ENCODE measurements around the gene RSRC1.
"Not testable (repeated sequence)": the region's sequence is repeated elsewhere in the genome, so short reads cannot be mapped to it uniquely, and the experiment has no call there.

The RSRC1 gene

GRCh38 chr3:158404131-158404718 is 294.3 kb downstream of the RSRC1 start:
- no peak for DNase-seq (ENCODE audit: low read depth)

GRCh38 chr3:158405507-158405906 is 295.6 kb downstream of the RSRC1 start:
- DNase-seq (ENCODE audit: low read depth) = no peak

GRCh38 chr3:158407844-158408517 is 298.1 kb downstream of the RSRC1 start:
- no peak for DNase-seq (ENCODE audit: low read depth)

- not testable (repeated sequence) for DNase-seq (ENCODE audit: low read depth)
These were observed 298.6 kb downstream of the RSRC1 start for GRCh38 chr3:158408518-158408897.

GRCh38 chr3:158418035-158418434 is 308.1 kb downstream of the RSRC1 start:
- no peak for DNase-seq (ENCODE audit: low read depth)

- no peak for DNase-seq (ENCODE audit: low read depth)
These were observed 310.1 kb downstream of the RSRC1 start for GRCh38 chr3:158419820-158420653.

GRCh38 chr3:158420654-158421396 is 310.9 kb downstream of the RSRC1 start:
- DNase-seq (ENCODE audit: low read depth) = no peak

- DNase-seq (ENCODE audit: low read depth) = no peak
These were observed 320.6 kb downstream of the RSRC1 start for GRCh38 chr3:158430448-158430847.

DNA sequence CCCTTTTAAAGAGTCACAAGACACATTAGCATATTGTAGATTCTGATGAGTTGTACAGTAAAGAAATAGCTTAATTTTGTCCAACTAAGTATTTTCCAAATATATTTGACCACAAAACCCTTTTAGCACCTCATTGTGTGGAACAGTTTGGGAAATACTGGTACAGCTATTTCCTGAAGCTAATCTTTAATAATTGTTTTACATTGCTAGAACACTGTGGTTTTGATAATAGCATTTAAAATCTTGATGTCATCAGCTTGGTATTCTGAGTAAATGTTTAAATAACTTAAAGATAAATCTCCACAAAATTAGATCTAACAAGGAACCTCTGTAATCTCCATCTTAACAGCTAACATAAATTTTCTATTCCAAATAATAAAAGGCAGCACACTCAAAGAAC is 321.1 kb downstream of the RSRC1 start:
- DNase-seq (ENCODE audit: low read depth) = no peak

DNA sequence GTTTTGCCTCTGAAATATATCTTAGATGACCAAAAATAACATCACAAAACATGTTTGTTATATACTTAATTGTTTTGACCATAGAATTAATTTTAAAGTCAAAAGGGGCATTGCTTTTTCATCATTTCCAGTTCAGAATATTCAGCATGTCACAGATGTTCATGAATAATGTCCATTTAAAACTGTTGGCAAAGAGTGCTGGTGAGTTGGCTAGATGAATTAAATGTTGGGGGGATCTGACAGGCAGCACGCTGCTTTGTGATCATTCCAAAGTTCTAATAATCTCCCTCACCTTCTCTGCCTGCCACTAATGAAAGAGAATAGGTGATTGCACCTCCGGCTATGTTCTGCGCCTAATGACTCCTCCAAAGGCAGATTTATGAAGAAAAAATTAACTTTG is 321.9 kb downstream of the RSRC1 start:
- no peak for DNase-seq (ENCODE audit: low read depth)

DNA sequence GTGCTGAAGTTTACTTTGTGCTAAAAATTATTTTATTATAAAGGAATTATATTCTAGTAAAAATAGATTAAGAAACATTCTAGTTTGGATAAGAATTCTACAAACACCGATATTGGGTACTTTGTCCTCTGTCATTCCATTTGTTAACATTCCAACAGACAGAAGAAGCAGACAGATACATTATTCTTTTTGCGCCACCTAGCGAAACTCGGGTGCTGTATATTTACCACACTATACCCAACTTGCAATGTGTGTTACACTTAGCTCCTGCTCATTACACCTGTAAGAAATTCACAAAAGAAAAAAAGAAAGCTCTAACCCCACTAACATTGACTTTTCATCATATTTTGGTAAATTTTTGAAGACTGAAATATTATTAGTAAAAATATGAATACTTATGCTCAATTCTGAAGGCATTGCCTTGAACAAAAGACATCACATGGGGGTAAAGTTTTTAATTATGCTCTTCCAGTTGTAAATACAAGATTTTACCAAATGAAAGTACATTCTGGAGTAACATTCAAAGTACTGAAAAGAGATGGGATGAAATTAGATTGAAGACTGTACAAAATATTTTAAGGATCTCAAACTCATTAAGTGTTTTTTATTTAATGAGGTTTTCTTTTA is 324.6 kb downstream of the RSRC1 start:
- DNase-seq (ENCODE audit: low read depth) = peak; percentile 3

DNA sequence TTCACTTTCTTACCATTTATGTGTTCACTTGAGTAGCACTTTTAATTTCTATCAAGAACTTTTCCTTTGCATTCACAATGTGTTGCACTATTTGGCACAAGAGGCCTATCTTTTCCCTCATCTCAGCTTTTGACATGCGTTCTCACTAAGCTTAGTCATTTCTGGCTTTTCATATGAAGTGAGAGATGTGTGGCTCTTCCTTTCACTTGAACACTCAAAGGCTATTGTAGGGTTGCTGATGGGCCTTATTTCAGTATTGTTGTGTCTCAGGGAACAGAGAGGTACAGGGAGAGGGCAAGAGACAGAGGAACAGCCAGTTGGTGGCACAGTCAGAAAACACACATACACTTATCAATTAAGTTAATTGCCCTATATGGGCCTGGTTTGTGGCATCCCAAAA is 333.7 kb downstream of the RSRC1 start:
- DNase-seq (ENCODE audit: low read depth) = no peak

- no peak for DNase-seq (ENCODE audit: low read depth)
These were observed 337.5 kb downstream of the RSRC1 start for GRCh38 chr3:158447408-158447807.

DNA sequence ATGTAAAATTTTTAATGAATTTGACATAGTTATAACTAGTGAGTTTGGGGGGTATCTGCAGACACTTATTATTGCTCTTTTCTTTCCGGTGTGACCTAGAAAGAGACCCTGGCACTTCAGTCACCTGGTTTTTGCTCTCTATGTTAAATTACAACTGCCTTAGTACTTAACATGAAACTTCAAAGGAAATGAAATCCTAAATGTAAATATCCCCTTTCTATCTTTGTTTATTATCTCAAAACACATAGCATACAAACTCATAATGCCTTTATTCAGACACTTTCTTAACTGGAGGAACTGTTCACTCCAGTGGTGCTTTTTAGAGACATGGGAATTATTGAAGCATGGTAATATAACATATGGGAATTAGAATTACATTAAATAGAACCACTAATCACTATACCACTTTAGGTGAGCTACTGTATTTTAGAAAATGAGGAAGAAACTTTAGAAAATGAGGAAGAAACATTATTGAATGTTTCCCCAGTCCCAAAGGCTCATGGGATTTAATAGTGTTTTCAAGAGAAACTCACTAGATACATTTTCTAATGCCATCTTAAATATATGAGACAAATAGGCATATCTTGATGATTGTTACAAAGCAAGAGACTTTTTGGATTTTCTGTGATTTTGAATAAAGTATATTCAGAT is 341.6 kb downstream of the RSRC1 start:
- DNase-seq (ENCODE audit: low read depth) = no peak

GRCh38 chr3:158452334-158452733 is 342.4 kb downstream of the RSRC1 start:
- no peak for DNase-seq (ENCODE audit: low read depth)

GRCh38 chr3:158453004-158453403 is 343.1 kb downstream of the RSRC1 start:
- no peak for DNase-seq (ENCODE audit: low read depth)

DNA sequence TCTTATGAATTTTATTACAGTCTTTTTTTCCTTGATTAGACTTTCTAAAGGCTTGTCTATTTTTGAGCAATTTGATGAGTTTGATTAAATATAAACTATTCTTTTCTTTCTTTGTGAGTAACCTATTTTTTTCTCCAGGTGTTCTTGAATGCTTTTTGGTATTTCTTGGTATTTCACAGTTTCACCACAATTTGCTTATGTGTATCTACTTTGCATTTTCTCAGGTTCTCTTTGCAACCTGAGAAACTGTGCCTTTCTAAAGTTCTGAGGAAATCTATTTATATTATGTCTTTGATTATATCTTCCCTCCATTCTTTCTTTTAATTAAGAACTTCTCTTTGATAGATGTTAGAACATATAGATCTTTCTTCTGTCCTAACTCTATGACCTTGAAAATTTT is 344.0 kb downstream of the RSRC1 start:
- DNase-seq (ENCODE audit: low read depth) = no peak

DNA sequence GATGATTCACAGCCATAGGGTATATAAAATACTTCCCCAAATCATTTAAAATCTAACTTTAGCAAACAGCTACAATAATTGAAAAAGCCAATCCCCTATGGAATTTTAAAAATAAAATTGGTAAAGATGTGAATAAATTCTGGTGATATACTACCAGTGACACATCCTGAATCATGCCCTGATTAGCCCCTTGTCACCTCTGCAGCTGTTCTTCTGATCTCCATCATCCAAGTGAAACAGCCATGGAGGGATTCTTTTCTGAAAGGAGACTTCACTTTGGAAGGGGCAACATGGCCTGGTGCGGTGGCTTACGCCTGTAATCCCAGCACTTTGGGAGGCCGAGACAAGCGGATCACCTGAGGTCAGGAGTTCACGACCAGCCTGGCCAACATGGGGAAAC is 345.5 kb downstream of the RSRC1 start:
- no peak for DNase-seq (ENCODE audit: low read depth)

- DNase-seq (ENCODE audit: low read depth) = no peak
These were observed 346.2 kb downstream of the RSRC1 start for GRCh38 chr3:158456114-158456513.

DNA sequence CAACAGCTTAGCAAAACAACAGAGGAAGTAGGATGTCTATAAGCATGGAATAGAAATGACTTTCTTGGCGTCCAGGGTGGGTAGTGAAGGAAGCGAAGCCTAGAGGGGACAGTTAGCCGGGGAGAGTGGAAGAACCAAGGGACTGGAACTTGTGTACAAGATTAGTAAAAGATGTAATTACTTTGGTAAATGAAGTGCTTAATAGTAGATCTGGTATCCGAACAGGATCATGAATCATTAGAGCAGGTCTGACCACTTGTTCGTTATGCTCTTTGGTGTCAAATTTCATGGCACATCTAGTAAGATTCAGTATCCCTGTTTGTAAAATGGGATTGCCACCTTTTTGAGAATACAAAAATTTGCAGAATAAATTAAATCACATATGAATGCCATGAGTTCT is 348.6 kb downstream of the RSRC1 start:
- DNase-seq (ENCODE audit: low read depth) = no peak

DNA sequence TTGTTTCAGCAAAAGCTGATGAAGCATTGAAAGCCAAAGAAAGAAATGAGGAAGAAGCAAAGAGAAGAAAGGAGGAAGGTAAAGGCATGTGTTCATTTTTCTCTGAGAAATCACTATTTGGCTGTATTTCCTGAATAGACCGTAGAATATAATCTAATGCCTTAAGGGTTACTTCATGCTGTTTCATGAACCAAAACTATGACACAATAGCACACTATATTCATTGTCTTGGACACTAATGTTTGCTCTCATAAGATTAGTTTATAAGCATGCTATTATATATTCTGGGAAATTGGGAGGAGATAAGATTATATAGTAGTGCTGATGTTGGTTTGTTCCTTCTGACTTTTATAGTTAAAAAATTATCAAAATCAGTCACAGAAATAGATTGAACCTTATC is 351.0 kb downstream of the RSRC1 start:
- DNase-seq (ENCODE audit: low read depth) = no peak

- no peak for DNase-seq (ENCODE audit: low read depth)
These were observed 353.7 kb downstream of the RSRC1 start for GRCh38 chr3:158463556-158463955.
